Measurements from ENCODE around the gene ERC2.

Gene ERC2

DNA sequence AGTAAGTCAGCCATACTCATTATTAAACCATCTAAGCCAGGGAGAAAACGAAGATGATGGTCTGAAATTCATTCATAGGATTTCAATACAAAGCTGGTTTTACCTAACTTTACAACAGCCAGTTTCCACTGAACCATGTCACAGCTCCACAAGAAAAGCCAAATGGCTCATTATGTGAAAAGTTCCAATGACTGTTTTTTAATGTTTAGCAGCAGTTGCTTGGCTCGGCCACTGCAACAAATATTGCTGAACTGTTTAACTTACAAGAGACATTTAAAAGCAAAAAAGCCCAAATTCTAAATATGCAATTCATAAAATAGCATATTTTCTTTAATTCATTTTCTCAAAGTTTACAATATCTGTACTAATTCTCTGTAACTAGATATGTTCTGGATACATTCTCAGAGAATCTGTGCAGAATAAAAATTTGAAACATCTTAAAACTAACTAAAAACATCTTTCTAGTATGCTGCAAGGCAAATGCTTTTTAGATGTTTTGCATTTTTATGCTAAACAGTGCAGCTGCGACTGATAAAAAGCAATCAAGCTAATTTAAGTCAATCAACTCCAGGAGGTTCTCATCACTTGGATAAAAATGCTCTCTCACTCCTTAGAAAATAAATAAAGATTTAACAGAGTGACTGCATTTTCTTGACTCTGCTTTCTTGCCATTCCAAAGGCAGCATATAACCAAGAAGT, 356.5 kb downstream of the ERC2 start:
- TF ChIP-seq, protein P1, sequence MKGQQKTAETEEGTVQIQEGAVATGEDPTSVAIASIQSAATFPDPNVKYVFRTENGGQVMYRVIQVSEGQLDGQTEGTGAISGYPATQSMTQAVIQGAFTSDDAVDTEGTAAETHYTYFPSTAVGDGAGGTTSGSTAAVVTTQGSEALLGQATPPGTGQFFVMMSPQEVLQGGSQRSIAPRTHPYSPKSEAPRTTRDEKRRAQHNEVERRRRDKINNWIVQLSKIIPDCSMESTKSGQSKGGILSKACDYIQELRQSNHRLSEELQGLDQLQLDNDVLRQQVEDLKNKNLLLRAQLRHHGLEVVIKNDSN (IDR thresholded peaks at IDR 0.05), result no peak
- TF ChIP-seq, protein P2, sequence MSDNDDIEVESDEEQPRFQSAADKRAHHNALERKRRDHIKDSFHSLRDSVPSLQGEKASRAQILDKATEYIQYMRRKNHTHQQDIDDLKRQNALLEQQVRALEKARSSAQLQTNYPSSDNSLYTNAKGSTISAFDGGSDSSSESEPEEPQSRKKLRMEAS (IDR thresholded peaks at IDR 0.05), result no peak
- TF ChIP-seq FOXM1 (IDR thresholded peaks at IDR 0.05; ENCODE audit: borderline replicate concordance, low read depth) (no peak), TCF12 (IDR thresholded peaks at IDR 0.05; ENCODE audit: low read depth) (no peak), NFIC (IDR thresholded peaks at IDR 0.05) (no peak)

DNA sequence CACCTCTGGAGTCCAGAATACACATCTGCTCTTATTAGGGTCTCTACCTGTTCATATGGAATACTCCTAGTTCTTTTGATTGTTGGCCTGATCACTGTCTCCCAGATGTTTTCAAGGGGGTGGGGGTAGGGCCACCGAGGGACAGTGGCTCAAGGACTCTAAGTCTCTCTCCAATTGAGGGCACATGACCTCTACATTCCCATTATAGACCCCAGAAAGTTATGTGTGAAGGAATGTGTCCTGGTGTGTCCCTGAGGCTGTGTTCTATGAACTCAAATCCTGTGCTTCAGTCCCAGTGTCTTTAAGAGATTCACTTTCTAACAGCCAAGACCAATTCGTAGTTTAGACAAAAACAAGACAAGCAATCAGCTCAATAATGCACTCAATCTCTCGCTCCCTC, 357.4 kb downstream of the ERC2 start:
- TF ChIP-seq, protein P2 (IDR thresholded peaks at IDR 0.05), result no peak
- no peak for TF ChIP-seq CREB1 (IDR thresholded peaks at IDR 0.05; ENCODE audit: low read depth)
- TF ChIP-seq ZBTB7A (IDR thresholded peaks at IDR 0.05; ENCODE audit: low read depth), result no peak
- no peak for TF ChIP-seq YY1 (IDR thresholded peaks at IDR 0.05; ENCODE audit: low read depth)
- TF ChIP-seq, protein P1 (IDR thresholded peaks at IDR 0.05), result no peak
- no peak for TF ChIP-seq TCF12 (IDR thresholded peaks at IDR 0.05; ENCODE audit: low read depth)
- no peak for TF ChIP-seq TEAD4 (IDR thresholded peaks at IDR 0.05)
- no peak for TF ChIP-seq CEBPB (IDR thresholded peaks at IDR 0.05)
- TF ChIP-seq EGR1 (IDR thresholded peaks at IDR 0.05), result no peak
- no peak for TF ChIP-seq TAF1 (IDR thresholded peaks at IDR 0.05; ENCODE audit: low read depth)
- no peak for TF ChIP-seq EP300 (IDR thresholded peaks at IDR 0.05; ENCODE audit: borderline replicate concordance)
- no peak for TF ChIP-seq NFIC (IDR thresholded peaks at IDR 0.05)
- TF ChIP-seq, protein P3, sequence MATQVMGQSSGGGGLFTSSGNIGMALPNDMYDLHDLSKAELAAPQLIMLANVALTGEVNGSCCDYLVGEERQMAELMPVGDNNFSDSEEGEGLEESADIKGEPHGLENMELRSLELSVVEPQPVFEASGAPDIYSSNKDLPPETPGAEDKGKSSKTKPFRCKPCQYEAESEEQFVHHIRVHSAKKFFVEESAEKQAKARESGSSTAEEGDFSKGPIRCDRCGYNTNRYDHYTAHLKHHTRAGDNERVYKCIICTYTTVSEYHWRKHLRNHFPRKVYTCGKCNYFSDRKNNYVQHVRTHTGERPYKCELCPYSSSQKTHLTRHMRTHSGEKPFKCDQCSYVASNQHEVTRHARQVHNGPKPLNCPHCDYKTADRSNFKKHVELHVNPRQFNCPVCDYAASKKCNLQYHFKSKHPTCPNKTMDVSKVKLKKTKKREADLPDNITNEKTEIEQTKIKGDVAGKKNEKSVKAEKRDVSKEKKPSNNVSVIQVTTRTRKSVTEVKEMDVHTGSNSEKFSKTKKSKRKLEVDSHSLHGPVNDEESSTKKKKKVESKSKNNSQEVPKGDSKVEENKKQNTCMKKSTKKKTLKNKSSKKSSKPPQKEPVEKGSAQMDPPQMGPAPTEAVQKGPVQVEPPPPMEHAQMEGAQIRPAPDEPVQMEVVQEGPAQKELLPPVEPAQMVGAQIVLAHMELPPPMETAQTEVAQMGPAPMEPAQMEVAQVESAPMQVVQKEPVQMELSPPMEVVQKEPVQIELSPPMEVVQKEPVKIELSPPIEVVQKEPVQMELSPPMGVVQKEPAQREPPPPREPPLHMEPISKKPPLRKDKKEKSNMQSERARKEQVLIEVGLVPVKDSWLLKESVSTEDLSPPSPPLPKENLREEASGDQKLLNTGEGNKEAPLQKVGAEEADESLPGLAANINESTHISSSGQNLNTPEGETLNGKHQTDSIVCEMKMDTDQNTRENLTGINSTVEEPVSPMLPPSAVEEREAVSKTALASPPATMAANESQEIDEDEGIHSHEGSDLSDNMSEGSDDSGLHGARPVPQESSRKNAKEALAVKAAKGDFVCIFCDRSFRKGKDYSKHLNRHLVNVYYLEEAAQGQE (IDR thresholded peaks at IDR 0.05; ENCODE audit: low read depth), result no peak
- TF ChIP-seq RAD21 (IDR thresholded peaks at IDR 0.05; ENCODE audit: low read depth), result no peak
- TF ChIP-seq FOXM1 (IDR thresholded peaks at IDR 0.05; ENCODE audit: borderline replicate concordance, low read depth), result no peak

DNA sequence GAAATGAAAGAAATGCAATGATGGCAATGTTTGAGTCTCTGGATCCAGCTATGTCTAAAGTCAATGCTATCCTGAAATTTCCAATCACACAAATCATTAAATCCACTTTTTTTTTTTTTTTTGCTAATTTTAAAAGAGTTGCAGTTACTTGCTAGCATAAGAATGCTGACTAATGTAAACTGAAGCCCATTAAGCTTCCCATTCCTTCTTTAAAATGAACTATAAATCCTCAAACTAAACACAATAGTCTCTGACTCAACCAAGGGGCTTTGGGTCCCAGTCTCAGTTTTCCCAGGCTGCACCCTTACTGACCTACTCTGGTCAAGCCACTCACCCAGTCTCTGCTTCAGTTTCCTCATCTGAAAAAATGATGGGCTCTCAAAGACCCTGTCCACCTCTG, 361.1 kb downstream of the ERC2 start:
- TF ChIP-seq FOXM1 (IDR thresholded peaks at IDR 0.05; ENCODE audit: borderline replicate concordance, low read depth) (no peak), TEAD4 (IDR thresholded peaks at IDR 0.05) (no peak), EGR1 (IDR thresholded peaks at IDR 0.05) (no peak)

DNA sequence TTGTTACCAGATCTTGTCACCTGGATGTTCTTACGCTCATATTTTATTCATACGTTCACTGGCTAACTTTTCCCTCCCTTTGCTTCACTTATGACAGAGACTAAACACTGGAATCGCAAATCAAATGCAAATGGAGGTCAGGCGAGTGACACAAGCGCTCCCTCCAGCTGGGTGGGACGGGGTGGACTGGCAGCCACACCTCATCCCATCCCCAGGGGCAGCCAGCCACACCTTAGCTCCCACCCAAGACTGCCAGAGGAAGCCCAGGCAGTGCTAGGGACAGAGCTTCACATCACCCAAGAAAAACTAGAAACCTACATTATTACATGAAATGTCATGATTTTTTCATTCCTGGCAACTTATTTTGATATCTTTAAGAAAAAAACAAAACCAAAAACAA, 366.2 kb downstream of the ERC2 start:
- TF ChIP-seq, protein P1 (IDR thresholded peaks at IDR 0.05), result no peak
- TF ChIP-seq EGR1 (IDR thresholded peaks at IDR 0.05), result no peak
- TF ChIP-seq, protein P2 (IDR thresholded peaks at IDR 0.05), result no peak

DNA sequence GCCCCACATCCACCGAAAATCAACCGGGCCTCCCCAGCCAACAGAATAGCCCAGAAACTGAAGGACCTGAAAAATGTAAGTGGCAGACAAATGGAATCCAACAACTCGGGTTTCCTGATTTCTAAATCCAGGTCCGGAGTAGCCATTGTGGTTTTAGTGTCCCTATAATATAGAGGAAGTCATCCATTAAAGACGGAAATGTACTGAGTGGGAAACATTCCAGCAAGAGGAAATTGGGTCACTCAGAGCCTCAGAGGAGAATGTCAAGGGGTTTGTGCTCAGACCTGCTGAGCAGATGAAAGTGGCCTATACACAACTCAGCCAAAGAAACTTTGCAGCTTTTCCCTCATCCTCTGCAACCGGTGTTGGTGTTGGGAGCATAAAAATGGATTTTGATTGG, 366.7 kb downstream of the ERC2 start:
- TF ChIP-seq EP300 (IDR thresholded peaks at IDR 0.05; ENCODE audit: borderline replicate concordance) (no peak), TCF12 (IDR thresholded peaks at IDR 0.05; ENCODE audit: low read depth) (no peak), CREB1 (IDR thresholded peaks at IDR 0.05; ENCODE audit: low read depth) (no peak), CEBPB (IDR thresholded peaks at IDR 0.05) (no peak)

DNA sequence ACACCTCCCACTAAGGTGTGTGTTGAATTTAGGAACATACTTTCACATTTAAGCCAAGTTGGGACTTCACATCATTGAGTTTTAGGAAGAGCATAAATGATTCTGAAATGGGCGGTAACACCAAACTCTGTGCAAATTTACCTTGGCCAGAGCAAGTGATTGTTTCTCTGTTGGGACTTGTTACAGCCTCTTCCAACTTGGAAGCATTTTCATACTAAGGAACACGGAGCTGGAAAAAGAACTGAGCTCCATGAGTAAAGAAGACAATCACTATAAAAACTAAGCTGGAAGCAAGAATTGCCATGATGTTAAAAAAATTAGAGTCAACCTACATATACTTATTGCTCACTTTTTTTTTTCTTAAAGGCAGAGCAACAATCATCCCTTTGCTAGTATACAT, 371.3 kb downstream of the ERC2 start:
- TF ChIP-seq FOXM1 (IDR thresholded peaks at IDR 0.05; ENCODE audit: borderline replicate concordance, low read depth) (no peak), TEAD4 (IDR thresholded peaks at IDR 0.05) (no peak), ZBTB7A (IDR thresholded peaks at IDR 0.05; ENCODE audit: low read depth) (no peak), EGR1 (IDR thresholded peaks at IDR 0.05) (no peak), EP300 (IDR thresholded peaks at IDR 0.05; ENCODE audit: borderline replicate concordance) (no peak), NFIC (IDR thresholded peaks at IDR 0.05) (no peak), RAD21 (IDR thresholded peaks at IDR 0.05; ENCODE audit: low read depth) (no peak), CREB1 (IDR thresholded peaks at IDR 0.05; ENCODE audit: low read depth) (no peak), CEBPB (IDR thresholded peaks at IDR 0.05) (no peak), TCF12 (IDR thresholded peaks at IDR 0.05; ENCODE audit: low read depth) (no peak), TAF1 (IDR thresholded peaks at IDR 0.05; ENCODE audit: low read depth) (no peak)

DNA sequence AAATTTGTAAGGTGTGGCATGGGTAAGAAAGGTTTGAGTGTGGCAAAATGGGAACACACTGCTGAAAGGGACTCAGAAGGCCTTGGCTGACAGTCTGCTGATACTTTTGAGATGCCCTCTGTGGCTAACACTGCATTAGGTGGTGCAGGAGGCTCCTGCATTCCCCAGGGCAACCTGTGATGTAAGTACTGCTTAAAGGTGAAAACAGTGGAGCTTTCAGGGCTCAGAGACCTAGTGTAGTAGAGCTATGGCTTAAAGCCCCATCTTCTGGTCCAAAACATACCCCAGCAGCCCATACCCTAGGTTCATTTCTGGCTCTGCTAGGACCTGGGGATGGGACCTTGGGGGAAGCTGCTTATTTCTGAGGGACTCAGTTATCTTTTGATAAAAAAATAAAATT, 374.1 kb downstream of the ERC2 start:
- TF ChIP-seq NFIC (IDR thresholded peaks at IDR 0.05) (no peak), RAD21 (IDR thresholded peaks at IDR 0.05; ENCODE audit: low read depth) (no peak)
- TF ChIP-seq, protein P2 (IDR thresholded peaks at IDR 0.05), result no peak

Measured in Ishikawa (cell line).